GM18505 (cell line): ENCODE results near the gene TRIM60.
"Not testable (repeated sequence)": the region's sequence is repeated elsewhere in the genome, so short reads cannot be mapped to it uniquely, and the experiment has no call there.

ENCODE experiments used
- ATAC-seq: cut with Tn5 transposase; IDR thresholded peaks from one replicate; pipeline ENCODE4 v1.9.1; 2021; ENCODE audit not compliant: unreplicated experiment
- POLR2A ChIP-seq: IDR thresholded peaks from 4 replicates; pipeline ENCODE4 v1.6.1; 2011; ENCODE audit warnings: borderline replicate concordance; ENCODE audit not compliant: insufficient read depth, insufficient read length; ENCODE audit errors: extremely low read depth

The TRIM60 gene

DNA sequence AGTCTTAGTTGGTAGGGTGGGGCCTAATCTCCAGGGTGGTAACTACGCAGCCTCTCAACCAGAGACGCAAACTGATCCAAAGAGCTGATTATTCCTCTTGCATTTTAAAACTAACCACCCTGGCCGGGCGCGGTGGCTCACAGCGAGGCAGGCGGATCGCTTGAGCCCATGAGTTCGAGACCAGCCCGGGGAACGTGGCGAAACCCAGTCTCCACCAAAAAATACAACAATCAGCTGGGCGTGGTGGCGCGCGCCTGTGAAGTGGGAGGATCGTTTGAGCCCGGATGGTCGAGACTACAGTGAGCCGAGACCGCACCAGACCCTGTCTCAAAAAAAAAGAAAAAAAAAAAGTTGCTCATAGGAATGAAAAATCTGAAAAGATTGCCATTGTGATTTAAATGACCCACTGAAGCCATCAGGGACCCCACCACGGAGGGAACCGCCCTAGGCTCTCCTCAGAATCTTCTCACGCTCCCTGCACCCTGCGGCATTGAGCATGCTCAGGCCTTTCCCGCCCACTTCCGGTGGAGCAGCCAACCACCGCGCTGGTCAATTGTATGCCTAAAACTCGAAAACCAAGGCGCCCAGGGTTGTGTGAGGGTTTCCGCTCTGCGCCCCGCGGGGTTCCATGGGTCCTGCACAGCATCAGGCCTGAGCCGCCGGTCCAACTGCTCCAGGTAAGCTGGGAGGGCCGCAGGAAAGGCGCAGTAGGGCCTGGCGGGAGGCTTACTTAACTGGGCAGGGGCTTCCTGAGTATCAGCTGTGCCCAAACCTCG is at the start of gene TRIM60:
TRIM60 (plus strand) TSS at position 564 of the 776 bp plus-strand sequence. CDS start 8,074 bp downstream, outside the sequence.
- ATAC-seq = no peak
- no peak for TF ChIP-seq POLR2A

DNA sequence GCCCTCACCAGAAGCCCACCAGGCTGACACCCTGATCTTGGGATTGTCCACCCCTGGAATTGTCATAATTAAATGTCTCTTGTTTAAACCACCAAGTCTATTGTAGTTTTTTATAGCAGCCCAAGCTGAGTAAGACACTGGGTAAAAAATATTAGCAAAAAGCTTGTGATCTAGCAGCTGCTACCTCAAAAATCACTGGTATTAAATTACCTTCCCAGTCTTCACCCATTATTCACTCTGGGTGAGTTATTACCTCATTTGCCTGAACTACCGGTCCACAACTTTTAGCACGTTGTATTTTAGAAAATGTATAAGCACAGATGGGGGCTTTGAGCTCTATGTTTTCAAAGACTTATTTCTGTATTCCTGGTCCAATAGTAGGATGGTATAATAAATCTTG is 42.3 kb upstream of the TRIM60 start:
- no peak for ATAC-seq
- no peak for TF ChIP-seq POLR2A

DNA sequence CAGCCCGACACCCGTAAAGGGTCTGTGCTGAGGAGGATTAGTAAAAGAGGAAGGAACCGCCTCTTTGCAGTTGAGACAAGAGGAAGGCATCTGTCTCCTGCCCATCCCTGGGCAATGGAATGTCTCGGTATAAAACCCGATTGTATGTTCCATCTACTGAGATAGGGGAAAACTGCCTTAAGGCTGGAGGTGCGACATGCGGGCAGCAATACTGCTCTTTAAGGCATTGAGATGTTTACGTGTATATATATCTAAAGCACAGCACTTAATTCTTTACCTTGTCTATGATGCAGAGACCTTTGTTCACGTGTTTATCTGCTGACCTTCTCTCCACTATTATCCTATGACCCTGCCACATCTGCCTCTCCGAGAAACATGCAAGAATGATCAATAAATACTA is 41.0 kb upstream of the TRIM60 start:
- not testable (repeated sequence) for ATAC-seq

DNA sequence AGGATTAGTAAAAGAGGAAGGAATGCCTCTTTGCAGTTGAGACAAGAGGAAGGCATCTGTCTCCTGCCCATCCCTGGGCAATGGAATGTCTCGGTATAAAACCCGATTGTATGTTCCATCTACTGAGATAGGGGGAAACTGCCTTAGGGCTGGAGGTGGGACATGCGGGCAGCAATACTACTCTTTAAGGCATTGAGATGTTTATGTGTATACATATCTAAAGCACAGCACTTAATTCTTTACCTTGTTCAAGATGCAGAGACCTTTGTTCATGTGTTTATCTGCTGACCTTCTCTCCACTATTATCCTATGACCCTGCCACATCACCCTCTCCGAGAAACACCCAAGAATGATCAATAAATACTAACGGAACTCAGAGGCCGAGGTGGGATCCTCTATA is 35.7 kb upstream of the TRIM60 start:
- not testable (repeated sequence) for ATAC-seq

DNA sequence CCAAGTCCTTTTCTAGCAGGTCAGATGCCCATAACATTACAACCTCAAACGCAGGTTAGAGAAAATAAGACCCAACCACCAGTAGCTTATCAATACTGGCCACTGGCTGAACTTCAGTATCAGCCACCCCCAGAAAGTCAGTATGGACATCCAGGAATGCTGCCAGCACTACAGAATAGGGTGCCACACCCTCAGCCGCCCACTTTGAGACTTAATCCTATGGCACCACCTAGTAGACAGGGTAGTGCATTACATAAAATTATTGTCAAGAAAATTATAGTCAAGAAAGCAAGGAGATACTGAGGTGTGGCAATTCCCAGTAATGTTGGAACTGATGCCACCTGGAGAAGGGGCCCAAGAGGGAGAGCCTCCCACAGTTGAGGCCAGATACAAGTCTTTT is 34.5 kb upstream of the TRIM60 start:
- no peak for ATAC-seq
- no peak for TF ChIP-seq POLR2A

DNA sequence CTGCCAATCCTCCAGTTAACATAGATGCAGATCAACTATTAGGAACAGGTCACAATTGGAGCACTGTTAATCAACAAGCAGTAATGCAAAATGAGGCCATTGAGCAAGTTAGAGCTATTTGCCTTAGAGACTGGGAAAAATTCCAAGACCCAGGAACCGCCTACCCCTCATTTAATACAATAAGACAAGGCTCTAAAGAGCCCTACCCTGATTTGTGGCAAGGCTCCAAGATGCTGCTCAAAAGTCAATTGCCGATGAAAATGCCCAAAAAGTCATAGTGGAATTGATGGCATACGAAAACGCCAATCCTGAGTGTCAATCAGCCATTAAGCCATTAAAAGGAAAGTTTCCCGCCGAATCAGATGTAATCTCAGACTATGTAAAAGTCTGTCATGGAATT is 33.9 kb upstream of the TRIM60 start:
- no peak for TF ChIP-seq POLR2A
- no peak for ATAC-seq

DNA sequence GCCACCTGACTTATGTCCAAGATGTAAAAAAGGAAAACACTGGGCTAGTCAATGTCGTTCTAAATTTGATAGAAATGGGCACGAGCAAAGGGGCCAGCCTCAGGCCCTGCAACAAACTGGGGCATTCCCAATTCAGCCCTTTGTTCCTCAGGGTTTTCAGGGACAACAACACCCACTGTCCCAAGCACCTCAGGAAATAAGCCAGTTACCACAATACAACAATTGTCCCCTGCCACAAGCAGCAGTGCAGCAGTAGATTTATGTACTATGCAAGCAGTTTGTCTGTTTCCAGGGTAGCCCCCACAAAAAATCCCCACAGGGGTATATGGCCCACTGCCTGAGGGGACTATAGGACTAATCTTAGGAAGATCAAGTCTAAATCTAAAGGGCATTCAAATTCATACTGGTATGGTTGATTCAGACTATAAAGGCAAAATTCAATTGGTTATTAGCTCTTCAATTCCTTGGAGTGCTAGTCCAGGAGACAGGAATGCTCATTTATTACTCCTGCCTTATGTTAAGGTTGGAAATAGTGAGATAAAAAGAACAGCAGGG is 33.2 kb upstream of the TRIM60 start:
- not testable (repeated sequence) for ATAC-seq

DNA sequence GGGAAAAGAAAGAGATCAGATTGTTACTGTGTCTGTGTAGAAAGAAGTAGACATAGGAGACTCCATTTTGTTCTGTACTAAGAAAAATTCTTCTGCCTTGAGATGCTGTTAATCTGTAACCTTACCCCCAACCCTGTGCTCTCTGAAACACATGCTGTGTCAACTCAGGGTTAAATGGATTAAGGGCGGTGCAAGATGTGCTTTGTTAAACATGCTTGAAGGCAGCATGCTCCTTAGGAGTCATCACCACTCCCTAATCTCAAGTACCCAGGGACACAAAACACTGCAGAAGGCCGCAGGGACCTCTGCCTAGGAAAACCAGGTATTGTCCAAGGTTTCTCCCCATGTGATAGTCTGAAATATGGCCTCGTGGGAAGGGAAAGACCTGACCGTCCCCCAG is 29.8 kb upstream of the TRIM60 start:
- ATAC-seq = not testable (repeated sequence)

DNA sequence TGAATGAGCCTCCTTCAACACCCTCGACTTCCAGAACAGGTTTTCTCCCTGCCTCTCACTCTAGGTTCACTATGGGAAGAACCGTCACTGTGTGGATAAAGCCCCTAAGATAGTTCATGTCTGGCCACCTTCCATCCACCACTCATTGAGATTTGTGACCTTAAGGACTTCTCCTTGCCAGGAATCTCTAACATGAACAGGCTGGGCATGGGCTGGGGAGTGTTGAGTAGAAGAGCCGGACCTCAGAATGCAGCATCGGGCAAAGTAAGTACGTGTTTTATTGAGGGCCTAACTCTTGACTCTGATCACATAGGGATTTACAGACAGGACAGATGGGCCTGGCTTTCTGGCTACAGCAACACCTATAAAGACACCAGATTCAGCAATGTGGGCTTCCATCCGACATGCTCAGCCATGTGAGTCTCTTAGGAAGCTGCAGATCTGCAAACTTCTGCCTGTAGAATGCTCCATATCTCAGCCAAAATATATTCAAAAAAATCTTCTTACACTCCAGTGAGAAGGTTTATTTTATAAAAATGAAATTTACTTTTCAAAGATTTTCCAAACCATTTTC is 26.4 kb upstream of the TRIM60 start:
- ATAC-seq = no peak

DNA sequence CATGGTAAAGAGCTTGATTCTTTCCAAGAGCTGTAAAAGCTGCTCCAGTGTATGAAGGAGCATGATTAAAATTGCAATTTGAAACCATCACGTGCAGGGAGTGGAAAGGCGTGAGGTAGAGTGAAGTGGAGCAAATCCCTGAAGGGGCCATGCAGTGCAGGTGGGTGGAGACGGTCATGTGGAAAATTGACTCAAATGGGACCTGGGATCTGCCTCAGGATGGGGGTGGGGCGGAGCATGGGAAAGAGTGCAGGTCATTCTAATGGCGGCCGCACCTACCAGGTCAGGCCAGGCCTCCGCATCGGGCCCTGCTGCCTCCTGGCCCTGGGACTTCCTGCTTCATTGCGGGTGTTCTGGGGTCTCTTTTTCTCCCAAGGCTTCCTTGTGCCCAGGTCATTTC is 25.3 kb upstream of the TRIM60 start:
- TF ChIP-seq POLR2A = no peak
- ATAC-seq = no peak

More for the DNA sequence above, 26.4 kb upstream of the TRIM60 start:
- no peak for TF ChIP-seq POLR2A

DNA sequence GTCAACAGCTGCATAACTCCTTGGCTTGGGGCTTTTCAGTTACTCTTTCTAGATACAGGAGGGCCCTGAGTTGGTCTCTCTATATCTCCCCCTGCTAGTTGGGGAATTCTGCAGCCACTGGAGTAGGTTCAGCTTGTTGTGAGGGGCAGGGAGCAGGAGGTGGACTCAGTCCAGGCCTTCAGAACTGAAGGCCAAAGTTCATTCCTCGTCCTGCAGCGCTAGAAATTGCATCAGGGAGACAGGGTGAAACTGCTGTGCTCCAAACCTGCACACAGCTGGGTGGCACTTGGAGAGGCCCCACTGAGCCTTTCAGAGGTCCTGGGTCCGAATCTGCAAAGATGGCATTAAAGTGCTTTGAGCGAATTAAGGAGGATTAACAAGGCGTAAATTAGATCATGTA is 24.9 kb upstream of the TRIM60 start:
- no peak for ATAC-seq
- no peak for TF ChIP-seq POLR2A

DNA sequence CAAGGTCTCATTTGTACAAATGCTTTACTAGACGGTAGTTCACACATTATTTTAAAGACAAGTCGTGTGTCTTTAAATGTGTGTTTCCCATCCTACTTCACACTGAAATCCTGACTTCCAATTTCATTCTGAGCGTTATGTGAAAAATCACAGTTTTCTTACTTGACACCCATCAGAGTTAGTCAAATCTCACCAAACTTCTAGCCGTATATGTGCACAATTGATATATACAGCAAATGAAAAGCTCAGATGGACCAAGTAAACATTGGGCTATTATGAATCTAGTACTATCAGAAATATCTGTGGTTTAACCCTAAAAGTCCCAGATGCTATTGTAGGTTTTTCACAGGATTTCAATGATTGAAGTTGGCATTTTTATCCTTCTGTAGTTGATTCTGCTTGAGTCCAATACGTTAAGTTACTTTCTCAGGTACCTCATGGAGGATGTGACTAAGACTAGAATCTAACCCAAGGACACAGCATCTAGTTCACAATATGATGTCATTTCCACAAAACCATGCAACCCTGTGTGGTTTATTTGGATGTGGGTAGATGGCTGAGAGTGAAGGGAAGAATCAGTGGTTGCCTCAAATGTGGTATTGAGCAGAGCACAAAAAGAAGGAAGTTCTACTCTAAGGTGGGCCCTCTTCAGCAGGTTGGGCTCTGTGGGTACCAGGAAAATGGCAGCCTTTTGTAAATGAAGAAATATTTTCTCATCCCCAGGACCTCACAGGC is 22.1 kb upstream of the TRIM60 start:
- peak; percentile 68 for ATAC-seq
- TF ChIP-seq POLR2A = no peak

DNA sequence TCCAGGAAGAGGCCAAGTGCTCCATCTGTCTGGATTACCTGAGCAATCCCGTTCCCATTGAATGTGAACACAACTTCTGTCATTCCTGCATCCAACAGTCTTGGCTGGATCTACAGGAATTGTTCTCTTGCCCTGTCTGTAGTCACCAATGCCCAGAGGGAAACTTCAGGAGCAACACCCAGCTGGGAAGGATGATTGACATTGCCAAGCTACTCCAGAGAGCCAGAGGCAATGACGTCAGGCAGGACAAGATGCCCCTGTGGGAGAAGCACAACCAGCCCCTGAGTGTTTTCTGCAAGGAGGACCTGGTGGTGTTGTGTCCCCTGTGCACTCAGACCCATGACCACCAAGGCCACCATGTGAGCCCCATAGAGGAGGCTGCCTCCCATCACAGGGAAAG is 21.3 kb upstream of the TRIM60 start:
- no peak for ATAC-seq
- no peak for TF ChIP-seq POLR2A

DNA sequence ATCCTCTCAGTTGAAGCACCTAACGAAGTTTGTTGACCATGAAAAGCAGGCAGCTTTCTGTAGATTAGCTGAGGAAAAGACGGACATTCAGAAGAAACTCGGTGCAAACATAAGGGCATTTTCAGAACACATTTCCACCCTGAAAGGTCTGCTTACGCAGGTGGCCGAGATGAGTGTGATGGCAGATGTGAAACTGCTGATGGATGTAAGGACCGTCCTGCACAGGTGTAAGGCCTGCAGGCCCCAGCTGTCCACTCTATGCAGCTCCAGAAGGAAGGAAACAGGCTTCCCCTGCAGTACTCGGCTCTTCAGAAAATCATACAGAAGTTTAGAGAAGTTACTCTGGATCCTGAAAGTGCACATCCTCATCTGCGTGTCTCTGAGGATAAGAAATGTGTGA is 20.8 kb upstream of the TRIM60 start:
- no peak for TF ChIP-seq POLR2A
- ATAC-seq = no peak
